Left hindlimb (tissue), 1 donor: Measurements from ENCODE around the gene ANXA4.

Experiments
- DNase-seq: peaks from one replicate; pipeline ENCODE4 v3.0.0-alpha.2; 2018

The ANXA4 gene

GRCh38 chr2:69741575-69742321, at the start of gene ANXA4:
Gene ANXA4, plus strand, starts transcription at chr2:69742134. Its CDS starts 39,432 bp downstream, at chr2:69781566.
- peak; percentile 85 for DNase-seq

DNA sequence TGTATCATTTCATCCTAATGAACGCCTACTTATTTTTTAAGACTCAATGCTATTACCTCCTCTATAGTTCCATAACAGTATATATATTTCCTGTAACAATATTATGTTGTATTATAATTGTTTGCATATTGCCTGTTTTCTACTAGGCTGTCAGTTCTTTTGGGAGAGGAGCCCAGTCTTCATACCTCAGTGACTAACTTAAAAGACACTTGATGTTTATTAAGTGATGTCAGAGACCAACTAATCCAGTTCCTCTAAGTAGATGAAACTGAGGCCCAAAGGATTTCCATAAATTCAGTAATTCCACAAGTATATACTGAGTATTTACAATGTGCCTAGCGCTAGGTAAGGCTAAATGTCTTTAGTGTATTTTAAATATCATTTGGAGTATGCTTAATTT, 49.5 kb upstream of the ANXA4 start:
- no peak for DNase-seq

DNA sequence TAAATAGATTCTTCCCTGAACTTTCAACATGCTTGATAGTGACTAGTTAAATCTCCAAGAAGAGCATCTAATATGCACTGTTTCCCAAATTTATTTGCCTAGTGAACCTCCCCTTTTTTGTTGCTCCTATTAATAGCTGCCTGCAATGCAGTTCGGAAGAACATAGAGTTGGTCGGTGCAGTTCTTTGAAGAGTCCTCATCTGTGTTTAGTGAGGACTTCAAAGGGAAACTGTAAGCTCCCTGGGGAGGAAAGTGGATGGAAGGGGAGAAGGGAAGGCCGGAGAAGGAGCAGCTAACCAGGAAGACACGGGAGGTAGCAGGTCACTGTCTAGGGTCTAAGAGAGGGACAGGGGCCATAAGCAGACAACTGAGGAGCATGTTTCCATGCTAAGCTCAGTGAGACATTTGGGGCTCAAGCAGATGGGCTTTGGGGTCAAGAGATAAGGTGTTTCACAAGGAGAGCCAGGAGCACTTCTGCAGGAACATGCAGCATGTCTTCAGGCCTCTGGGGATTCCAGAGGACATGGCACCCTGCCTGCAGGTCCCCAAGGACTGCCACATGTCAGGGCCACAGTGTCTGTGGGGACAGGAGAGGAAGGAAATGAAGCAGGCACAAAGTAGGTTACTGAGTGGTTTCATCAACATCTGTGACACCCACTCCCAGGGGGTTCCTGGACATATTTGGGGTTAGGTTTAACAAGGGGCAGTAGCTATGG, 48.7 kb upstream of the ANXA4 start:
- DNase-seq: no peak

- DNase-seq: no peak
Measured at GRCh38 chr2:69693775-69694450, 48.0 kb upstream of the ANXA4 start.

DNA sequence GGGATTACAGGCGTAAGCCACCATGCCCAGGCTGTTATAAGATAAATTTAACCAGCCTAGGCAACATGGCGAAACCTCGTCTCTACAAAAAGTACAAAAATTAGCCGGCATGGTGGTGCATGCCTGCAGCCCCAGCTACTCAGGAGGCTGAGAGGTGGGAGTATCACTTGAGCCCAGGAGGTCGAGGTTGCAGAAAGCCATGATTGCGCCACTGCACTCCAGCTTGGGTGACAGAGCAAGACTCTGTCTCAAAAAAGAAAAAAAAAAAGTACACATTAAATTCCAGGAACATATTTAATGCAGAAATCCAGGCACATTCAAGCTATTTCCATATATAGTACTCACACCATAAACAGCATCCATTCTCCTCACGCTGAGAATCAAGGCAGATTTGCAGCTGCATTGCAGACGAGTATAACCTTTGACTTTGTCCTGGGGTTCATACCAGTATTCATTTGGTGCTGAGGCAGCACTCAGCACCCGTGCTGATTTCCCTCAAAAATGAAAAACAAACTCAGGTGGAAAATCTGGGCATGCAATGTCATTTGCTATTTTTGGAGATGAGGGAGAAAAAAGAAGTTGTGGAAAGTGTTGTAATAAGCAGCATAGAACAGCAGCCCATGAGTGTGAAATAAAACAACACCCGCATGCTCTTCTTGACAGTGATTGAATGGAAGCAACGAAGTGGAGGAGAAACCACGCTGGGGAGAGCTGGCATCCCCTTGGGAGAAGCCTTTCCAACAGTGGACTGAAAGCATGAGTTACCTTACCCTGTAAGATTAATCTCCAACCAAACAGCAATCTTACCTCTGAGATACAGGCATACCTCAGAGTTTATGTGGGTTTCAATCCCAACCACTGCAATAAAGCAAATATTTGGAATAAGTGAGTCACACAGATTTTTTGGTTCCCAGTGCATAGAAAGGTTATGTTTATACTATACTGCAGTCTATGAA, 46.8 kb upstream of the ANXA4 start:
- no peak for DNase-seq

DNA sequence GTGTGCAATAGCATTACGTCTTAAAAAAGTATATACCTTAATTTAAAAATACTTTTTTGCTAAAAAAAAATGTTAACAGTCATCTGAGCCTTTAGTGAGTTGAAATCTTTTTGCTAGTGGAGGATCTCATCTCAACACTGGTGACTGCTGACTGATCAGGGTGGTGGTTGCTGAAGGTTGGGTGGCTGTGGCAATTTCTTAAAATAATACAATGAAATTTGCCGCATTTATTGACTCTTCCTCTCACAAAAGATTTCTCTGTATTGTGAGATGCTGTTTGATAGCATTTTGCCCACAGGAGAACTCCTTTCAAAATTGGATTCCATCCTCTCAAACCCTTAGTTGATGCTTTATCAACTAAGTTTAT, 46.1 kb upstream of the ANXA4 start:
- no peak for DNase-seq

DNA sequence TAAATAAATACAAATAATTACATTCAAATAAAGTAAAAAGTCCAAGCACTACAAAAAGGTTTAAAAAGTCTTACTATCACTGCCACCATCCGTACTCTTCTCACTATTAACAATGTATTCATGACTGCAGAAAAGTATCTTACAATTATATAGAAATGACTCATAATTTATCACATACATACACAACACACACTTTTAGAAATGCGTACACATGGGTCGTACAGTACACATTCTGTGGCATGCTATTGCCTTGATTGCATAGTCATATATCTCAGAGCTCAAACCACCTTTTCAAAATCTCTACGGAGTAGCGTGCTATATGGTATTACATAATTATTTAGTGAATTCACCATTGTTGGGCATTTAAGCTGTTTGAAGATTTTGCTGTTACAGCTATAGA, 41.6 kb upstream of the ANXA4 start:
- no peak for DNase-seq

GRCh38 chr2:69701100-69701945, 40.6 kb upstream of the ANXA4 start:
- DNase-seq: no peak

GRCh38 chr2:69703189-69703588, 38.7 kb upstream of the ANXA4 start:
- no peak for DNase-seq

DNA sequence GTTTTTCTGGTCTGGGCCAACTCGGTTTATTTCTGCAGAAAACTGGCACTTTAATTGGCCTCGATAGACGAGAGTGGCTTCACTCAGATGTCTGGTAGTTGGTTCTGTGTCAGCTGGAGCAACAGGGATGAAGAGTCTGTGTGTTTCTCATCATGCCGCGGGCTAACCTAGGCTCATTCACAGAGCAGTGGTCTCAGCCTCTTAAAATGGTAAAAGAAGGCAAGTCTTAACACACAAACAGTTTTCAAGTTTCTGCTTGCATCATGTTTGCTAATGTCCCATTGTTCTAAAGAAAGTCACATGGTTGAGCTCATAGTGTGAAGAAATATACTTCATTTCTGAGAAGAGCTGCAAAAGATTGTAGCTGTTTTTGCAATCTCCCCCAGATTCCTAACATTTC, 37.5 kb upstream of the ANXA4 start:
- DNase-seq: no peak

GRCh38 chr2:69709290-69709689, 32.6 kb upstream of the ANXA4 start:
- no peak for DNase-seq

DNA sequence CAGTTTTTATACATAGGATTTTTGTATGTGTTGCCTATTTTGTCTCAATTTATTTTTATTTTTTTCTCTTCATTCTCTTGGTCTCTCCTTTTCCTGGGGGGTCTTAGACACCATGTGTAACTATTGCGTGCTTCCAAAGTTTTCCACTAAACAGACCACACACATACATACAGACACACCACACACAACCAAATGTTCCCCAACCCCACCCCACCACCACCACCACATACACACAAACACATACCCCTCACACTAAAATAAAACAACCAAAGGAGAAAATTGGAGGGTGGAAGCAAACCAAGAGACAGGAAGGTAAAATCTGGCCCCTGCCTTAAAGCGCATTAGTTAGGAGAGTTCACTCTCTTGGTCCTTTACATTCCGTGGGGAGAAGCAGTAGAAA, 30.0 kb upstream of the ANXA4 start:
- no peak for DNase-seq

GRCh38 chr2:69714024-69714423, 27.9 kb upstream of the ANXA4 start:
- DNase-seq: no peak

GRCh38 chr2:69714539-69715220, 27.3 kb upstream of the ANXA4 start:
- DNase-seq: peak; percentile 74

DNA sequence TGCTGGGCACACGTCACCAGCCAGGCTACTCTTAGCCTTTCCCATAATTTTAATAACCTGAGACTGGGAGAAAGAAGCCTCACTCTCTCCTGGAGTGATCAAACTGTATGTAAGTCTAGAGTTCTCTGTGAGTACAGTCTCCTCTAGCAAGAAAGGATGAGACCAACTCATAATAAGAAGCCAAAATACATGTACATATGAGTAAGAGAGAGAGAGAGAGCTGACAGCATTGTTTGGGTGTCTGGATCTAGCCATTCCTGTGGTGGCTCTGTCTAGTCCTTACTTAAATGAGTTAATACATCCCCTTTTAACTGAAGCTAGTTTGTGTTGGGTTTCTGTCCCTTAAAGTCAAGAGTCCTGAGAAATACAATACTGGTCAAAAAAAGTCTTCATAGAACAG, 26.0 kb upstream of the ANXA4 start:
- DNase-seq: no peak

DNA sequence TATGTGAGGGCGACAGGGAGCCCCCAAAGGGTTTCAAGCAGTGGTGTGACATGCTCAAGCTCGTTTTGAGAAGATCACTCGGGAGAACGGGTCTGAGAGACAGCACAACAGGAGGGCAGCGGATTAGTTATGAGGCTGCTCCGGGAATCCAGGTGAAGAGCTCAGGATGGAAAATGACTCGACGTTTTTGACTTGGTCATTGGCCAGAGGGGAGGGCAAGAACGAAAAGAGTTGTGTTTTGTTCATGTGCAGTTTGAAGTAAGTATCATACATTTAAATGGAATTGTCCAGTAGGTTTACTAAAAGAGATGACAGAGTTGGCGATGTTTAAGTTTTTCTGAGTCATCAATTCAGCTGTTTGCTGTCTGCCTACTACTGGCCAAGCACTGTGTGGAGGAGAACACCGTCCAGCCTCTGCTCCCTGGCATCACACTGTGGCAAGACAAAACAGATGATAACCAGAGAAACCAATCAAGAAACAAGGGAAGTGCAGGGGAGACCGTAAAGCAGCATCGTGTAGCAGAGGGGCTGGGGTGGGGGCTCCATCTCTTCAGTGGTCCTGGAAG, 25.3 kb upstream of the ANXA4 start:
- no peak for DNase-seq

DNA sequence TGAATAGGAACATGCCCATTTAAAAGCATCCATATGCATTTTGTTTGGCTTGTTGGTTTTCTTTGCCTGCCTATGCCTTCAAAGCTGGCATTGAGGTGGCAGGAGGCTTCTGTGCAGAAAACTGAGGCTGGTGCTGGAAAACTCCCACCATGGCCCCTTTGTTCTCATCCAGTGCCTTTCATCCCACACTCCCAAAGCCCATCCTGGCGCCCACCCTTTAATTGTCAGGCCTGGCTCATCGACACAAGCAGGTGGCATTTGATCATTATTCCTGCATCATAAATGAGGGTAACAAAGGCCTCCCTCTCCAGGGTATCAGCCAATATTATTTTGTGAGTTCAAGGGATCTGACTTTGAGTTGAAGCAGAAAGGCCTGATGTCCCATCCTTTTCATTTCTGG, 24.7 kb upstream of the ANXA4 start:
- no peak for DNase-seq

DNA sequence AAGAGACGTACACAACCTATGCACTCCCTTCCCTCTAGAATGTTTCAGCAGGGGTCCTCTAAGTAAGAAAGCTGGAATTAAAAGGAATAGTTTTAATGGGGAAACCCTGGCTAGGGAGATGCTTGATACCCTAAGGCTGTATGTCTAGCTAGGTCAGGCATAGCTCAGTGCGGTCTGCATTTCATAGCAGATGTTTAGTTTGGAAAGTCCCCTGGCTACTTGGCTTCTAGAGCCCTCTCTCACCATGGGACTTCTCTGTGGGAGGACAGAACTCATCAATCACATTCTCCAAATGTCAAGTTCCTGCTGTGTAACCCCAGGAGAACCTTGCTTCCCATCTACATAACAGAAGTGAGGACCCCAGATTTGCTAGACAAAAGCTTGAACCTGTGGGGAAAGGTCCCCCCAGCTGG, 24.1 kb upstream of the ANXA4 start:
- no peak for DNase-seq

DNA sequence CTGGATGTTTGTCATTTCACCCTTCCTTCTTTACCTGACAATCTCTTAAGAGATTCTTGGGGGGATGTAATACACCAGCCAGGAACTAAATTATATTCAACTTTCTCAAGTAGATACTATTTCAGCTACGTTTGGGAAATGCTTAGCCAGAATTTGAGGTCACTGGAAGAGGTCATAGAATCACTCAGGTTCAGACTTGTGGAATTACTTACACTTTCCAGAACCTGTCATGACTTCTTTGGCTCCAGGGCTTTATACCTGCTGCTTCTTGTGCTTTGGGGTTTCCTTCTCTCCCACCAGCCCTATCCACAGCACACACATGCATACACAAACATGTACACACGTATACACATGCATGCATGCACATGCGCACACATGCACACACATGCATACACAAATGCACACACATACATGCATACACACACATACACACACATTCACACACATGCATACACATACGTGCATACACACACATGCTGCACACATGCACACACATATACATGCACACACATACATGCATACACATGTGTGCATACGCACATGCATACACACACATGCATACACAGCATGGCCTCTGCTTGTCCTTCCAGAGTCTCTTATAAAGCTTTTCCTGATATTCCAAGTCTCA, 23.5 kb upstream of the ANXA4 start:
- DNase-seq: no peak

- no peak for DNase-seq
Measured at GRCh38 chr2:69720404-69720803, 21.5 kb upstream of the ANXA4 start.
